Stimulated activated CD4-positive, alpha-beta T cell treated with anti-CD3 and anti-CD28 coated beads, Interleukin-1b, Interleukin-23, amount 100 ng/mL, for 4 hours (primary cell): ENCODE results near the gene DCST2.

ENCODE experiments used
- DNase-seq, 2 donors: peaks; one replicate each; pipeline ENCODE4 v3.0.0-alpha.2; 2020; ENCODE audit warnings: low read depth in 2 of 2

DCST2 gene

DNA sequence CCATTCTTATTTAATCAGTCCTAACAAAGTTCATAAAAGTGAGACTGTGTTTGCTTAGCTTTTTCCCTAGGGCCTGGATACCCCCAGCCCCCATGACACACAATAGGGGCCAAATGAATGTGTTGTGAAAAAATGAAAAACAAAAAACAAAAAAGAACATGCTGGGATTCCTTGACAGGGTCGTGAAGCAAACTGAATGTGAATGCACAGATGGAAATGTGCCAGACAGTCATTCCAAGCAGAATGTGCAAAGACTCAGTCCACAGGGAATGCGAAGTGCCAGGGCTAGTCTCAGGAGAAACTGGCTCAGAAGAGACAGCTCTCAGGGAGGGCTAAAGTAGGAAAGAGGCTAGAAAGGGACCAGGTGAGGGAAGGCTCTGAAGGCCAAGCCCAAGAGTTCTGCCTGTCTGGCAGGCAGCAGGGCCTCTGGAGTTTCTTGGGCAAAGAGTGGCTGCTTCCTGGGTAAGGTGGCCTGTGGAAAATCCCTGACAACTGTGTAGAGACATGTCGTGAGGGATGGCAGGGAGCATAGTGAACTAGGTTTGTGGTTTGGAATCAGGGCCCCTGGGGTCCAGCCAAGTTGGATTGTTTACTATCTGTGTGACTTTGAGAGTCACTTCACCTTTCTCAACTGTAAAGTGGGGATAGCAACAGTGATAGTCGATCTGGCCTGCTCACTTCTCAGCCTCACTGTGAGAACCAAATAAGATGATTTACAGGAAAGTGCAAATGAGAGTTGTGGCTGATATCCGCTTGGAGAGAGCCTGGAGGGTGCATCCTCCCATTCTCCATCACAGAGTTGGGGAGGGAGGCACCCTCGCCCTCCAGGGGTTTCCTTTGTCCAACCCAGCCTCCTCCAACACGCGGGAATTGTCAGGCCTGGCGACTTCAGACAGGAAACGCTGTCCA lies 16.3 kb upstream of the DCST2 start:
- DNase-seq = no peak

DNA sequence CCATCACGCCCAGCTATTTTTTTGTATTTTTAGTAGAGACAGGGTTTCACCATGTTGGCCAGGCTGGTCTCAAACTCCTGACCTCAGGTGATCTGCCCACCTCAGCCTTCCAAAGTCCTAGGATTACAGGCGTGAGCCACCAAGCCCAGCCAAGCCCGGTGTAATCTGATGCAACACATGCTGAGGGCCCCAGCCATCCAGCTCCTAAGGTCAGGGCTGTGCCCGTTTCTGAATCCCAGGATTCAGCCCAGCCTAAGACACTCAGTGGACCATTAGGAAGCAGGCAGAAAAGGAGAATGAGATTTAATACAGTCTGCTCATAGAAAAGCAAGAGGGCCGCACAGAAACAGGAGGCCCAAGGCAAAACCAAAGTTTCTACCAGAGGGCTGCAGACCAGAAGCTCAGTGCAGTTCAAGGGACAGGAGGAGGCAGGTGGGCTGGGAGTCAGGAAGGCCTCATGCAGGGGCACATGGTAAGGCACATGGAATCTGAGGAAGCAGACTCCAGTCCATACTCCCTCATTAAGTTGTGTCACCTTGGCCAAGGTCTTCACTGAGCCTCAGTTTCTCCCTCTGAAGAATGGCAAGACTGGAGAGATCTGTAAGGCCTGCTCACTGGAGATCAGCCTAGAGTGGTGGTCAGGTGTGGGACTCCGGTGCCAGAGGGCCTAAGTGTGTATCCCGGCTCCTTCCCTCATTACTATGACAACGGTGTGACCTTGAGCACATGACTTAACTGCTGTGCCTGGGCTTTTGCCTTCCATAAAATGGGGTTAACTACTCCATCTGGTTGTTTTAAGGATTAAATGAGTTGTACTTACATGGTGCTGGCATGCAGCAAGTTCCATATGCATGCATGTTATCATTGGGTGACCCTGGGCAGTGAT lies 15.1 kb upstream of the DCST2 start:
- DNase-seq = no peak

DNA sequence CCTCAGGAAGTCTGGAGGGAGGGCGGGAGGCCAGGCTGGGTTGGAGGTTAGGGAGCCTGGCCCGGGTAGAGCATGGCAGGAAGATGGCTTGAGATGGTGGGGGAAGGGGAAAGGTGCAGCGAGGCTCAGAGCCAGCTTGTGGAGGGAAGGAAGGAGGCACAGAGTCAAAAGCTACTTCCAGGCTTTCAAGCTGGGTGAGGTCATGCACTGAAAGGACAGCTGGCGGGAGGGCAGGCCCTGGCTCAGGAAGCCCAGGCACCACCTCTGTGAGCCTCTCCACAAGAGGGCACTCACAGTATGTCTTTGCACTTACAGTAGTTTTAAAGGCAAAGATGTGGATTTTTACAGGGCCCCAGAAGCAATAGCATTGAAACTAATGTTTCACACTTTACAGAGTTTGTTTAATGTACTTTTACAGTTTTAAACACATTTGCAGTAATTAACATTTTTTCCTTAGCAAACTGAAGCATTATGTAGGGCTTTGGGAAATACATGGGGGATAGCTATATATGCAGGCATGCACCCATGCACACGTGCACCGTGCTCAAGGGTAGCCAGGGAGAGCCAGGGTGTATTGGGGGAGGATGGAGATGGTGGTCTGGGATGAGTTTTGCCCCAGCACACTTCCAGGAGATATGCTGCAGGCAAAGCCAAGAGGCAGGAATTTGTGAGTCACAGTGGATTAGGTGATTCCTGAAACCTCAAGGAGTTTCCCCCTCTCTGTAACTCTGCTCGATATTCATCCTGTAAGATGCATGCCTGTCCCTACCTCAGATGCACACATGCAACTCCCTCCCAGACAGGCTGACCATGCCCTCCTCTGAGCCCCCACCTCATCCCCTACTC lies 11.5 kb upstream of the DCST2 start:
- no peak for DNase-seq

DNA sequence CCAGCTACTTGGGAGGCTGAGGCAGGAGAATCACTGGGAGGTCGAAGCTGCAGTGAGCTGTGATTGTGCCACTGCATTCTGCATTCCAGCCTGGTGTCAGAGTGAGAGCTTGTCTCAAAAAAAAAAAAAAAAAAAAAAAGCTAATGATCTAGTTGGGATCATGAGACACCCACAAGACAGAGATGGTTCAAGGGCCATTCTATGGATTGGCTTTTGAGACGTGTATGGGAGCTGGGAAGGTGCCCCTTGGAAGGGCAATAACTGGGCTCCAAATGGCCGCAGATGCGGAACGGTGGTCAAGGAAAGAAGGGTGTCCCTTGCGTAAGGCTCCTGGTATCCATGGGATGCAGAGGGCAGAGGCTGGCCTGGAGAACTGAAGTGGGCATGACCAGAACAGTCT lies 10.8 kb upstream of the DCST2 start:
- no peak for DNase-seq

DNA sequence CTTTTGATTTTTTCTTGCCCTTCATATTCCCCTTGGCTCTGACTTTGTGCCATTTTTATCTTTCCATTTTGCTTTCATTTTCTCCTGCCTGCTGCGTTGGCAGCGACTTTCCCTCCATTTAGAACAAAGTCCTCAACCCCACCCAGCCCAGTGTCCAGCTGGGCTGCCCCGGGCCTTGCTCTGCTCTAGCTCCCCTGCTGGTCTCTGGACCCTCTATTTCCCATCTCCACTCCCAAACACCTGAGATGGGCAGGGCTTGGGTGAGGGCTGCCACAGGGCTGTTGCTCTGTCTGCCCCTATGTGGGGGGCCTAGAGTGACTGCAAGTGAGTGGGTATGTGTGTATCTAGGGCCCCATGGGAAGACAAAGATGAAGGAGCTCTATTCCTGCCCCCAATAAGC lies 10.2 kb upstream of the DCST2 start:
- no peak for DNase-seq

DNA sequence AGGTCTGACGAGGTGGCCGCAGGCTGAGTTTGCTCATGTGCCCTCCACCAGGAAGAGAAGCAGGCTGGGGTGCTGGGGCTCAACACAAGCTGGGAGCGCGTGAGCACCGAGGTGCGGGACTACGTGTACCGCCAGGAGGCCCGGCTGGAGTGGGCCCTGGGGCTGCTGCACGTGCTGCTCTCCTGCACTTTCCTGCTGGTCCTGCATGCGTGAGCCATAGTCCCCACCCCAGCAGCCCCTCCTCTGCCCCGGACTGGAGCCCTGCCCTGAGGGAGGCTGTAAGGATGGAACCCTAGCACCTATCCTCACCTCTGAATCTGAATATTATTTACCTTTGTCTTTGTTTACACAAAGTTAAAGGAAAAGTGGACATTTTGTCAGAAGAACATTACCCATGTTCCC lies 9.7 kb upstream of the DCST2 start:
- DNase-seq = no peak

DNA sequence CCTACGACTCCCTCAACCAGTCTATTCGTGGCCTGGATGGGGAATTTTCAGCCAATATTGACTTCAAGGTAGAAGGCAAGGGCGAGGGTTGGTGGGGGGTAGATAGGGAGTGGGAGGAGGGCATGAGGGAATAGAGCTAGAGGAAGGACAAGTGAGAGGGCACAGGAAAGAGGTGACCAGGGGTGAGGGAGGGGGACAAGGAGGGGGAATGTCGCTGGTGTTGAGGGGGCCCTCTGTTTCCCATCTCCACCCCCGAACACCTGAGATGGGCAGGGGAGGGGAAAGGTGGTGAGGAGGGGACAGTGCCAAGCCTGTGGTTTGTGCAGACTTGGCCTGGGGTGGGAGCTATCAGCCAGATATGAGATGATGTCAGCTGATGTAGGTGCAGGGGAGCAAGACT lies 9.2 kb upstream of the DCST2 start:
- no peak for DNase-seq

DNA sequence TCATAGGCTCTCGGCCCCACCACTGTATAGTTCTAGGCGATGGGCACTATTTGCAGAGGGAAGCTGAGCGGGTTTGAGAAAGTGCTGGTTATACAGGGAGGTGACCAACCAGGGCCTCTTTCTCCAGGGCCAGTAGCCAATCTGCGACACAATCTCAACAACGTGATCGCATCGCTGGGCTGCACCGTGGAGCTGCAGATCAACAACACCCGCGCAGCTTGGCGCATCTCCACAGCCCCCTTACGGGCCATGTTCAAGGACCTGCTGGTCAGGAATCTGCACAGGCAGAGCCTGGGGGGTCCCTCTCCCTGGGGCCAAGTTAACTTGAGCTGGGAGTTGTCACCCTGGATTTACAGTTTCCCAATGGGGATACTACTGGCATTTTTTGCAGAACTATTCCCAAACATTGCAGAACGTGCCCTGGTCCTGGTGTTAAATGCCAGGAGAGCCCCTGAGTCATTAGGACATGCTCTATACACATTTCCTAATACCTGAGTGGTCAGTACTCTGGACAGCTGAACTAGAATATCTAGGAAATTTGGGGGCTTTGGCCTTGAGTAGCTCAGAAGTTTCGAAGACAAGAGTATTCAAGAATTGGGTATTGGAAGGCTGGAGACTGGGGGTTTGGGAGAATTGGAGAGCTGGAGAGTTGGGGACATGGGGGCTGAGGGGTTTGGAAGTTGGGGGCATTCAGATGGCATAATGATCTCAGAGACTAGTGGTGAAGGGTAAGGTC lies 6.9 kb upstream of the DCST2 start:
- DNase-seq = no peak

DNA sequence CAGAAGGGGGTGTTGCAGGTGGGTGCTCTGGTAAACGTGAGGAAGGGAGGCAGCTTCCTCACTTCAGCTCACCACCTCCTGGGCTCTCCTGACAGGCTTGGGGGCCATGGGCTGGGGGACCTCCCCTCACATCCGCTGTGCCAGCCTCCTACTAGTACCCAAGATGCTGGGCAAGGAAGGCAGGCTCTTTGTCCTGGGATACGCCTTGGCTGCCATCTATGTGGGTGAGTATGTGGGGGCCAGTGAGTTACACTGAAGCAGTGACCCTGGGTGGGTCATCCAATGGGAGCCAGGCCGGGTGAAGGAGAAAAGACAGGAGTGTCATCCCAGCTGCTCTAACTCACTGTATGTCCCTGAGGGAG lies 5.7 kb upstream of the DCST2 start:
- no peak for DNase-seq

DNA sequence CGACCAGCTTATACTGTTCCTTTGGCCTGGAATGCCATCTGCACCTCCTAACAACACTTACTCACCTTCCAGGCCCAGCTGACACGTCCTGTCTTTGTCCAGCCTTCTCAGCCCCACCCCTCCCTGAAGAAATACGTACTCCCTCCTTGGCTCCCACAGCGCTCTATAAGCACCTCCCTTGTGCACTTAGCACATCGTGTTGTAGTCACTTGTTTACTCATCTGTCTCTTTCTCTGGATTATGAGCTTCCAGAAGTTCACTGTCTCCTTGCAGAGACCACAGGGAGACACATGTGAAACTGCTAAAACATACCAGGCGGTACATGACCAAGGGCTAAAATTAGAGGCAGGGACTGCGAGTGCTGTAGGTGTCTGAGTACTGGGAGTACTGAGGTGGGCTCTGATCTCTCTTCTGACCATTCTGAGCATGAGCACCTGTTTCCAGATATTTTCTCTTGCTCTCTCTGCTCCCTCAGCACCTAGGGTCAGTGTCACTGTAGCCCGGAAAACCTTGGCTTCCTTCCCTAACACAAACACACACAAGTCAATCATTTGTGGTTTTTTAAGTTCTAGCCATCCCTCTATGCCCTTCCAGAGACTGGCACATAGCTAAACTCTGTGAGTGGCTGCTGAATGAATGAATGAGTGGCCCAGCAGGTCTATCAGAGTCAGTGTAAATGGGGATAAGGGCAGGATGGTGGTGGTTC lies 5.2 kb upstream of the DCST2 start:
- no peak for DNase-seq

DNA sequence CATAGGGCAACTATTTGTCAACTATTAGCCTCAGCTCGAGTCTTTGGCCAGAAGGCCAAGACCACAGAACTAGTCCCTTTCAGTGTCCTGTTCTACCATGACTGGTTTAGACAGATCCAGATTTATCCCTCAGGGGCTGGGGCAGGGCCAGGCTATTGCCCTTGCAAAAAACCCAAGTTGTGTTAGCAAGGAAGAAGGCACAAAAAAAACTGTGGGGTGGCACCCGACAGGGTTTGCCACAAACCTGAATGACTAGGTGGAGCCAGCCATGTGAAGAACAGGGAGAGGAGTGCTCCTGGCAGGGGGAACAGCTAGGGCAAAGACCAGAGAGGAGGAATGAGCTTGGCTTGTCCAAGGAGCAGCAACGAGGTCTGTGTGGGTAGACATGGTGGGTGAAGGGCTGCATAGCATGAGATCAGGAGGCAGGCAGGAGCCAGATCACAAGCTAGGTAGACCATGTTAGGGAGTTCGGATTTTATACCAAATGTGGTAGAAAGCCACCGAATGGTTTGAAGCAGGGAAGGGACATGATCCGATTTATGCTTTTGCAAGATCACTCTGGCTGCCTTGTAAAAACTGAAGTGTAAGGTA lies 4.4 kb upstream of the DCST2 start:
- no peak for DNase-seq

DNA sequence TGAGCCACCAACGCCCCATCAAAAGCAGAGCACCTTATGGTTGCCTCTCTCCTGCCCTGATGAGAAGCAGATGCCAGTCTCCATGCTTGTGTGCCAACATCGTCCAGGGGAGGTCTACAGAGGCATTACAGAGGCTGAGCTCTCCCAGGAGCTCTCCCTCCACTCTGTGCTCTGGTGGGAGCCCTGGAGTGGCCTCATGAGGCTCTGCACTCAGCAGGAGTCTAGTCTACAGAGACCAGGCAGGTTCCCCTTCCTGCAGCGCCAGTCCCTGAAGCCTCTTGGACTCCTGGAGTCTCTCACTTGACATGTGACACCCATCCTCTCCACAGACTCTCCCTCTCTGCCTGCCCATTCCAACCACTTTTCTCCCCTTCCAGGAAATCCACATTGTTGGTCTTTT lies 3.5 kb upstream of the DCST2 start:
- DNase-seq = no peak

DNA sequence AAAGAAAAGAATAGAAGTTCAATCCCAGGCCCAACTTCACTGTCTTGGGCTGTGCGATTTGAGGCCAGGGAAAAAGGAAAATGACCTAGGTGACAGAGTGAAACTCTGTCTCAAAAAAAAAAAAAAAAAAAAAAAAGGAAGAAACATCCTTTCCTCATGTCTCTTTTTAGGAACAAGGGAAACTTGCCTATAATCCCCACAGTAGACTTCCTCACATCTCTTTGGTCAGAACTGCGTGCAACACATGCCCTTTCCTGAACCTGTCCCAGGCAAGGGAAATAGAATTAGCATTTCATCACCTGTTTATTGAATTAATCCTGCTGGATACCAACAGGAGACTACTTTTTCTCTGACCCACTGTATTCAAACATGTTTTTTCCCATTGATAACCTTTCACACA lies 2.4 kb upstream of the DCST2 start:
- DNase-seq = no peak

DNA sequence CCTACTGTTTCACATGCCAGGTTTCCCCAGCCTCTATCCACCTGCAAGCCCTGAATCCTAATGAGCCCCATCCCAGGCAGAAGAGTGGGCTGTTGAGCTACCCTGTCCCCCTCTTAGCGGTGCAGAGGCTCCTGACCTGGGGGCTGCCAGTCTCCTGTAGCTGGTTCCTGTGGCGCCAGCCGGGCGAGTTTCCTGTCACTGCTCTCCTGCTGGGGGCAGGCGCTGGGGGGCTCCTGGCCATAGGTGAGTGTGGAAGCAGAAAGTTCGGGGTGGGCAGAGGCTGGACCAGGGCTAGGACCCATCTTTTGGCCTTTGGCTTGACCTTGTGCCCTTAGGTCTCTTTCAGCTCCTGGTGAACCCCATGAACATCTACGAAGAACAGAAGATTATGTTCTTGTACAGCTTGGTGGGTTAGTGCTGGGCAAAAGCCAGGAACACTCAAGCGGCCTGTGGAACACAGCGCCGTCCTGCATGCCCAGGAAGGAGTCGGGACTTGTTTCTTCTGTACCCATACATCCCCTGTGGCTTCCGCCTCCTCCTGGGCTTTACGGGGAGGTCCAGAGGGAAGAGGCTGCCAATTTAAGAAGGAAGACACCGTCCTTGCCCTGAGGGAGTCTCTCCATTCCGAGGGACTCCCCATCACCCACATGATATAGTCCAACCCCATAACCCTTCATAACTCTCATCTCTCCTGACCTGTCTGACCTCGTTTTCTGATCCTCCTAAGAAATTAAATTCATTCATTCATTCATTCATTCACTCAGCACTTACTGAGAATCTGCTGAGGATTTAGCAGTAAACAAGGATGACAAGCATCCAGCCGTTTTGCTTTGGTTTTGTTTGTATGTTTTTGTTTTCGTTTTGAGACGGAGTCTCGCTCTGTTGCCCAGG lies 982 bp upstream of the DCST2 start:
- DNase-seq = no peak

DNA sequence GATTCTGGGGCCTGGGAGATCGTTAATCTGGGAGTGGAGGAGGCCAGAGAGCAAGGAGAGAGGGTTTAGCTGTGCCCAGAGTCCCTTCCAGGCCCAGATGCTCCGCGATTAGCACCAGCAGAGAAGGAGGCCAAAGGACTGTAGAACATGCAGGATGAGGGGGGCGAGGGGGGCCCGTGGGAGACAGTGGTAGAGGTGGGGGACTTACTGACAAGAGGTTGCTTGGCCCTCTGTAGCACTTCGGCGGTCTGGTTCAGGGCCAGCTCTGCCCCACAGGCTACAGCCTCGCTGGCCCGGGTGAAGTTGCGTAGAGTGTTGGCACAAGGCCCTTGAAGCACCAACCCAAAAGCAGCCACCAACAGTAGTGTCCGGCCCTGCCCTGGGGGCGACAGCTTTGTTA lies 695 bp downstream of the DCST2 start:
- no peak for DNase-seq

DNA sequence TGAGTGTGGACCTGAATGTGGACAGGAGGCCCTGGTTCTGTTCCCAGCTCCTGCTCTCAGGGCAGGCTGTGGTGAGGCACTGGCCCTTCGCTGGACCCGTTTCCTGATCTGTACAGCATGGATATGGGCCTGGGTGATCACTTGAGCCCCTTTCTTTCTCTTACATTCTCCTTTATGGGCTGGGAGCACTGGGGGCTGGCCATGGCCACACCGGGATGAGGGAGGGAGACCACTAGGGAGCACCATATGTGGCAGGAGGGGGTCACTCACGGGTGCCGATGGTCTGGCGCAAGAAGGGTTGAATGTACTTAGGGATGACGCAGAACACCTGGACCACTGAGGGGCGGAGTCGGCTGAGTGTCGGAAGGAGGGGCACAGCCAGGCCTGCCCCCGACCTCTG lies 2.7 kb downstream of the DCST2 start:
- DNase-seq = no peak

DNA sequence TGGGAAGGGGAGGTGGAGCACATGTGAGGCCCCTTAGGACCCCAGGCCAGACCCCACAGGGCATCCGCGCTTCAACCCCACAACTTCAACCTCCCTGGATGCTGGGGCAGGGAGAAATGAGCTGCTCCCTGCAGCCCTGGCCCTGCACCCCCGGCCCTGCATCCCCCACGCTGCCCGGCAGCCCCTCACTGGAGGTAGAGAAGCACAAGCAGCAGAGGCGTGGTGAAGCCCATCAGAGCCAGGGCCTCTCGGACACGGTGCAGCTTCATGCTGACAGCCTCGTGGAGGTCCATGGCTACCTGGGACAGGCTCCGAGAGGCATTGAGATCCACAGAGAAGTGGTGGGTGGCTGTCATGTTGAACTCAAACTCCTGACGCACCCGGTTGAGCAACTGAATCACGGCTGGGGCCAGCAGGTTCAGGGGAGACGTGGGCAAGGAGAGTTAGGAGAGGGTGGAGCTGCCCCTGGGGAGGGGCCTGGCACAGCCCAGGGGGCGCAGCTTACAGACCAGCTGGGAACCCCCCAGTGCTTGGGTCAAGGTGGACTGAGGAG lies 3.3 kb downstream of the DCST2 start:
- DNase-seq = no peak

DNA sequence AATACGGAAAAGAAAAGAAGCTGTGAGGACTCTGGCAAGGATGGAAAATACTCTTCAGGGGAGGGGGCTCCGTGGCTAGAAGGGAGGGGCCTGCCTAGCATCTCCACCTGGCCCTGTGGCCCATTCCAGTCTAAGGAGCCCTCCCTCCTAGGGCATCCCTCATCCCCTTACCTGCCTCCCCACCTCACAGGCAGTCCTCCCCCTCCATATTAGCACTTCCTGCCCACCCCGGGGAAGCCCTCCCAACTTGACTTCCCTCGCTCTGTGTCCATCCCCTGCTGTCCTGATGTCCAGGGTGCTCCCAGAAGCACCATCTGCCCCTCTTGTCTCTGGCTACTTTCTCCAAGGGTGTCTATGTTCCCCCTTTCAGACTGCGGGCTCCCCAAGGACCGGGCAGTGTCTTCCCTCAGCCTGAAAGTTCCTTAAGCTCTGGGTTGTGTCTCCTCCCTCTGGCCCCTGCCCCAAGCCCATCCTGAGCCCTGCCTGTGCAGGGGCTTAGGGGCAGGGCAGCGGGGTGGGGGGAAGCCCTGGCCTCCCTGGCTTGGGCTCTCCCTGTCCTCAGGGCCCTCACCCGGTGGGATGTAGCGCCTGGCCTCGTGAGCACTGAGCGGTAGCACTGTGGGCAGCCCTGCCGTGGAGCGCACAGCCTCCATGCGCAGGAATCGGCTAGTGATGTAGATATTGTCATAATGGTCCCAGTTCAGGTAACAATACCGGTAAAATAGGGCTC lies 3.9 kb downstream of the DCST2 start:
- DNase-seq = no peak
